KMS-11 (cell line): ENCODE results near the gene TIGD6.

Experiments used
- H2AFZ ChIP-seq: fragments of 200-600 bp; sonication (generic); 2 replicates; pipeline ENCODE4 v1.6.1; 2016; ENCODE audit warnings: antibody characterized with exemption, mixed run types, low read depth
- H3K27ac ChIP-seq: fragments of 200-600 bp; sonication (generic); 2 replicates; pipeline ENCODE4 v1.6.1; 2016; ENCODE audit warnings: mild to moderate bottlenecking, mixed run types
- H3K27me3 ChIP-seq: fragments of 200-600 bp; sonication (generic); 2 replicates; pipeline ENCODE4 v1.6.1; 2017; ENCODE audit warnings: mild to moderate bottlenecking, low read depth, mixed run types, moderate library complexity; ENCODE audit not compliant: insufficient read depth
- H3K36me3 ChIP-seq: fragments of 200-600 bp; sonication (generic); 2 replicates; pipeline ENCODE4 v1.6.1; 2017; ENCODE audit warnings: mild to moderate bottlenecking, mixed run types; ENCODE audit not compliant: insufficient read depth
- H3K4me1 ChIP-seq: fragments of 200-600 bp; sonication (generic); 2 replicates; pipeline ENCODE4 v1.6.1; 2016; ENCODE audit warnings: mild to moderate bottlenecking, low read depth, mixed run types; ENCODE audit not compliant: poor library complexity, severe bottlenecking
- H3K4me2 ChIP-seq: fragments of 200-600 bp; sonication (generic); 2 replicates; pipeline ENCODE4 v1.7.0; 2016; ENCODE audit warnings: mild to moderate bottlenecking, mixed run types
- H3K4me3 ChIP-seq: fragments of 200-600 bp; sonication (generic); IDR thresholded peaks from 2 replicates; pipeline ENCODE4 v1.6.1; 2017; ENCODE audit warnings: low read depth, low read length, mixed read lengths; ENCODE audit not compliant: insufficient read depth
- H3K79me2 ChIP-seq: fragments of 200-600 bp; sonication (generic); 2 replicates; pipeline ENCODE4 v1.6.1; 2016; ENCODE audit warnings: low read depth, mixed run types; ENCODE audit not compliant: insufficient read depth
- H3K9ac ChIP-seq: fragments of 200-600 bp; sonication (generic); 2 replicates; pipeline ENCODE4 v1.6.1; 2016; ENCODE audit warnings: mild to moderate bottlenecking, mixed run types
- H4K20me1 ChIP-seq: fragments of 200-600 bp; sonication (generic); 2 replicates; pipeline ENCODE4 v1.6.1; 2016; ENCODE audit warnings: mild to moderate bottlenecking, mixed run types; ENCODE audit not compliant: insufficient read depth
- CTCF ChIP-seq: fragments of 200-600 bp; sonication (generic); conservative IDR thresholded peaks from 2 replicates; pipeline ENCODE4 v1.6.1; 2017; ENCODE audit warnings: low read depth, mild to moderate bottlenecking, antibody characterized with exemption, low read length, moderate library complexity, mixed read lengths

The TIGD6 gene

DNA sequence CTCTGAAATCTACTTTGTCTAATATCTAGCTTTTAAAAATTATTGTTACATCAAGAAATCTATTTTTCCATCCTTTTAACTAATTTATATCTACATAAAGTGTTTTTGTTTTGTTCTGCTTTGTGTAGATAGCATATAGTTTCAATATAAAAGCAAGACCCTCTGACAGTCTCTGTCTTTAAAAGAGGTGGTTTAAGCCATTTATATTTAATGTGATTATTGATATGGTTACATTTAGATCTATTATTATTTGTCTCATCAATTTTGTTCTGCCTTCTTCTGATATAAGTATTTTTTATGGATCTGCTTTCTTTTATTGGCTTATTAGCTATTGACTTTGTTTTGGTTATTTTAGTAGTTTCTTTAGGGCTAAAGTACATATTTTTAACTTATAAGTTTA is 16.1 kb upstream of the TIGD6 start:
- no peaks in the 10 kb centered on the region for H4K20me1 ChIP-seq
- H3K4me3 ChIP-seq: no peak overlapping the region
- no peaks in the 10 kb centered on the region for H3K79me2 ChIP-seq
- no peak overlapping the region for H2AFZ ChIP-seq
- H3K36me3 ChIP-seq: peaks cover 3% of the 10 kb centered on the region; the same call in 1 of the 2 replicates
- TF ChIP-seq CTCF: no peak
- peaks cover 16% of the 10 kb centered on the region for H3K4me1 ChIP-seq
- H3K4me2 ChIP-seq: no peak overlapping the region
- no peaks in the 10 kb centered on the region for H3K27me3 ChIP-seq
- no peak overlapping the region for H3K9ac ChIP-seq
- H3K27ac ChIP-seq: no peak overlapping the region

DNA sequence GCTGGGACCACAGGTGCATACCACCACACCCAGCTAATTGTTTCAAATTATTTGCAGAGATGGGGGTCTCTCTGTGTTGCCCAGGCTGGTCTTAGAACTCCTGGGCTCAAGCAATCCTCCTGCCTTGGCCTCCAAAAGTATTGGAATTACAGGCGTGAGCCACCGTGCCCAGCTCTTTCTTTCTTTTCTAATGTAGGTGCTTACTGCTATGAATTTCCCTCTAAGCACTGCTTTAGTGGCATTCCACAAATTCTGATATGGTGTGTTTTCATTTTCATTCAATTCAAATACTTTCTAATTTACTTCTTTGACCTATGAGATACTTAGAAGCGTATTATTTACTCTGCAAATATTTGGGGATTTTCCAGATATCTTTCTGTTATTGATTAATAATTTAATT is 15.0 kb upstream of the TIGD6 start:
- no peak for TF ChIP-seq CTCF
- no peak overlapping the region for H3K4me2 ChIP-seq
- no peak overlapping the region for H2AFZ ChIP-seq
- peaks cover 7% of the 10 kb centered on the region for H3K4me1 ChIP-seq
- no peak overlapping the region for H3K4me3 ChIP-seq
- no peak overlapping the region for H3K9ac ChIP-seq
- no peaks in the 10 kb centered on the region for H4K20me1 ChIP-seq
- no peak overlapping the region for H3K27ac ChIP-seq
- H3K36me3 ChIP-seq: peaks cover 3% of the 10 kb centered on the region; the same call in 1 of the 2 replicates
- H3K79me2 ChIP-seq: no peaks in the 10 kb centered on the region
- H3K27me3 ChIP-seq: no peaks in the 10 kb centered on the region

GRCh38 chr5:150014456-150014855 is 14.0 kb upstream of the TIGD6 start:
- Histone ChIP-seq H3K27ac (no peak overlapping the region), H3K36me3 (peaks cover 3% of the 10 kb centered on the region; the same call in 1 of the 2 replicates)

GRCh38 chr5:150013931-150014330 is 13.5 kb upstream of the TIGD6 start:
- H3K27ac ChIP-seq: no peak overlapping the region
- H3K4me3 ChIP-seq: no peak overlapping the region
- peaks cover 3% of the 10 kb centered on the region; the same call in 1 of the 2 replicates for H3K36me3 ChIP-seq
- H3K9ac ChIP-seq: no peak overlapping the region
- no peaks in the 10 kb centered on the region for H4K20me1 ChIP-seq
- no peaks in the 10 kb centered on the region for H3K27me3 ChIP-seq
- no peaks in the 10 kb centered on the region for H3K79me2 ChIP-seq
- no peak for TF ChIP-seq CTCF
- H2AFZ ChIP-seq: no peak overlapping the region
- H3K4me2 ChIP-seq: no peak overlapping the region
- no peaks in the 10 kb centered on the region for H3K4me1 ChIP-seq

More at GRCh38 chr5:150014456-150014855, 14.0 kb upstream of the TIGD6 start:
- Histone ChIP-seq H3K9ac (no peak overlapping the region), H3K4me1 (no peaks in the 10 kb centered on the region), H3K79me2 (no peaks in the 10 kb centered on the region), H4K20me1 (no peaks in the 10 kb centered on the region), H2AFZ (no peak overlapping the region), H3K4me3 (no peak overlapping the region), H3K27me3 (no peaks in the 10 kb centered on the region), H3K4me2 (no peak overlapping the region)
- TF ChIP-seq CTCF: no peak
